NCI-H1048 (cell line): Measurements from ENCODE around the gene HRH2.
"Not testable (repeated sequence)": the region's sequence is repeated elsewhere in the genome, so short reads cannot be mapped to it uniquely, and the experiment has no call there.

ENCODE experiments used
- DNase-seq: peaks from one replicate; lab custom pipeline; 2025; lab: John Stamatoyannopoulos, UW

Gene HRH2

DNA sequence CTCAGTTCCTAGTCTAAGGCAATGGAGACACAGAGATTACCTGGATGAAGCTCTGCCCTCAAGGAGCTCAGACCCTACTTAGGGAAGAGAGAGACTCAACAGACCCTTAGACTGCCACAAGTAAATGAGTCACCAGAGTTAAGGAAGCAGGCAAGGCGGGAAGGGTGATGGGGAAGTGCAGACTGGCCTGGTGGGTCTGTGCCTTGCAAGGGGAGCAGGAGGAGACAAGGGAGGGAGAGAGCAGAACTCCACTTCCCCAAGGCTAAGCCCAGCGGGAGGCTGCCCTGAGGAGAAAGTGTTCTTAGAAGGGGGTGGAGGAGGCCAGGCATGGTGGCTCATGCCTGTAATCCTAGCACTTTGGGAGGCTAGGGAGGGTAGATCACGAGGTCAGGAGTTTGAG is 83.7 kb downstream of the HRH2 start:
- no peak for DNase-seq

- no peak for DNase-seq
Observed at GRCh38 chr5:175742290-175742994, 84.6 kb downstream of the HRH2 start.

DNA sequence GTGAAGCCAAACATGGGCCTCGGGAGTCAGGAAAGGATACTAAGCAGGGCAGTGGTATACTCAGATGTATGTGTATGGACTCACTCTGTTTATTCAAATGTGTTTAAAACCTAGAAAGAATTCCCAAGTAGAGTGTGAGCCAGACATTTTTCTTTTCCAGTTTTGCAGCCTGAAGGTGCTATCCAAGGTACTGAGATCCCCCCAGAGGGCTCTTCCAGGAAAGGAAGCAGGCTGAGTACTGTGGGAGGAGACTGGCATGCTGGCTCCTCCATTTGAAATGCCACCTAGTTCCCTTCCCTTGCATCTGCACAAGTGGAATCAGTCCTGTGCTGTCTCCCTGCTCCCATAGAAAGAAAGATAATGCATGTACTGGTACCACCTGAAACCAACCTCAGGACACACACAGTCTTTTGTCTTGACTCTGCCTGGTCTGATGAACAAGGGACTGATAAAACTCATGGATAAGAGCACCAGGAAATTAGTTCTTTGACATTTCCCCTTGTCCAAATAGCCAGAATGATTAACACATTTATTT is 85.9 kb downstream of the HRH2 start:
- DNase-seq, result no peak

GRCh38 chr5:175745210-175745609 is 87.3 kb downstream of the HRH2 start:
- DNase-seq, result no peak

DNA sequence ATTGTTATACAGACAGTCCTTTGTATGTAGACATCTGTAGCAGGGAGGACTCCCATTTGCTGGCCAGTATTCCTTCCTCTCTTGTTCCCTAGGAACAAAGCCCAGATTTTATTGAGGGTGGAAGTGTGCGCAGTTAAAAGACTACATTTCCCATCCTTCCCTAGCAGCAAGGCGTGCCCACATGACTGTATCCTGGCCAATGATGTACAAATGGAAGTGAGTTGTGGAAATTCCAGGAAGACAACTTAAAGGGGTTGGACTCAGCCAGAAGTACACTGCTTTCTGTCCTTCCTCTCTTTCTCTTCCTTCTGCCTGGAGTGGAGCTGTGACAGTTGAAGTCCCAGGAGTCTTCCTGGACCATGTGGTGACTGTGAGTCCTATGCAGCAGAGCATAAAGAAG is 89.0 kb downstream of the HRH2 start:
- DNase-seq, result no peak

DNA sequence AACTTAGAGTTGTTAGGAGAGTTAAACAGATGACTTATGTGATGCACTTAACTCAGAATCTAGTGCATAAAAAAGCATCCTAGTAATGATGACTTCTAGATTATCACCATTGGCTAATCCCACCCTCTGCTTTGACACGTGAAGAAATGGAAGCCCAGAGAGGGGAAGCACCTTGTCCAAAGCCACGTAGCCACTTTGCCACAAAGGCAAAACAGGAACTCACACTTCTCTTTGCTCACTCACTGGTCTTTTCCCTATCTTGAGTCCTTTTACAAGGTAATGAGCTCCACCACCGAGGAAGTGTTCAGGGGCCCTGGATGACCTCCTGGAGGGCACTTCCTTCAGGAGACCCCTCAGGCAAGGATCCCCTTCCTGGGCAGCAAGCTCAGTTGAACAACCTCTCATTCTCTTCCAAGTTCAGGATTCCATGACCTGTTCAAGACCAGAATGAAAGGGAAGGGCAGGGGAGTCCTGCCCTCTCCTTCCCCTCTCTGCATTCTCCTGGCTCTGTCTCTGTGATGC is 89.7 kb downstream of the HRH2 start:
- no peak for DNase-seq

DNA sequence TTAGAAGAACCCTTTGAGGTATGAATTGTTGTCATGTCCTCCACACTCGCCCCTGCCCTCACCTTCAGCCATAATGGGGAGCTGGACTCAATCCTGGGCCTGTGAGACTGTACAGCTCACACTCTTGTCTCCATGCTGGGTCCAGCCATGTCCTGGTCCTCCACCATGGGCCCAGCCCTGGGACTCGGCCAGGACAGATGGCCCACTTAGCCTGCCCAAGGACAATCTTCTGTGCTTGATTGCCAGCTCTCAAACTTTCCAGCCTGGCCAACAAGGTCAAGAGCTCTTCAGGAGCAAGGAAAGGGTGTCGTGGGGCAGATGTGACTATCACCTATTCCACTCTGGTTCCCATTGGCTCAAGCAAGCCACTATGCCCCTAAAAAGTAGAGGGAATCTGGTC is 90.8 kb downstream of the HRH2 start:
- DNase-seq, result no peak

DNA sequence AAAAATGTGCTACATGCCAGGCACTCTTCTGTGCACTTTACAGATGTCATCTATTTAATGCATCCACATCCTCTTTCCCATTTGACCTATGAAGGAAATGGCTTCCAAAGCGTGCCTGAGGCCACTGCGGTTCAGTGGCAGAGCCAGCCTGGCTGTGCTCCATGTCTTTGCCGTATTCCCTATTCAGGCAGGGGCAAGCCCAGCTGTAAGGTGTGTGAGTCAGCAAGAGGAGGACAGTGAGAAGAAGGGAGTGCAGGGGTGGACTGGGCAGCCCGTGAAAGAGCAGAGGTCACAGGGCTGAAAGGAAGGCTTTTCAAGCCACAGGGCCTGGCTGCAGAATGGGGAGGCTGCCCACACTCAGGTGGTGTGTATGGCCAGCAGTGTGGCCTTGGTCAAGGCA is 91.7 kb downstream of the HRH2 start:
- DNase-seq, result no peak

DNA sequence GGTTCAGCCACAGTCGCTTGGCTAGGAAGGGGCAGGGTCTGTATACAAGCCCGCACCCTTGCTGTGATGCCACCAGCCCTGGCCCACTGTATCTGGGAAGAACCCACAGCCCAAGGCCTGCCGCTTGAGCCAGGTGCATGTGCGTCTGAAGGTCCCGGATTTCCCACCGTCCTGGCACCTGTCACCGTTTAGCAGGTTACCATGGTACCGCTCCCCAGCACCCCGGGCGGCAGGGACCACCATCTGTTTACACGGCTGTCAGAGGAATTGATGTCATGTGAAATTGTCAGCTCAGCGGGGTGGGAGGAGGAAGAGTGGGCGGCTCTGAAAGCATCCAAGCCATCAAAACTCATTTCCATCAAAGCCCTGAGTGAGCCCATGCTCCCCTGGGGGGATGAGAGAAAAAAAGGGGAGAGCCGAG is 92.7 kb downstream of the HRH2 start:
- no peak for DNase-seq

DNA sequence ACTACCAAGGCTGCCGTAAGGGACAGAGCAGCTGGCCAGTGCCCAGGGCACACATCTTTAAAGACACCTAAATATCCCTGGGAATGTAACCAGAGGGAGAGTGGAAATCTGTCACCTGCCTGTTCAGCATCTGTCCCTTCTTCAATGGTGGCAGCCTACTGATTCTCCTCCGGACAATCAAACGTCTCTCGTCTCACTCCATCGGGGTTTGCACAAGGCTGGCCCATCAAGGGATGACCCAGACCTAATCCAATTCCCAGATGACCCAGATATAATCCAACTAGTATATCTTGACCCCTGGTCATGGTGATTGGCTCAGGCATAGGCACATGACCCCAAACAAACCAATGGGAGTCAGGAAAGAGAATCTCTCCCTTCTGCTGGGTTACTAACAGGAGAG is 93.5 kb downstream of the HRH2 start:
- no peak for DNase-seq

DNA sequence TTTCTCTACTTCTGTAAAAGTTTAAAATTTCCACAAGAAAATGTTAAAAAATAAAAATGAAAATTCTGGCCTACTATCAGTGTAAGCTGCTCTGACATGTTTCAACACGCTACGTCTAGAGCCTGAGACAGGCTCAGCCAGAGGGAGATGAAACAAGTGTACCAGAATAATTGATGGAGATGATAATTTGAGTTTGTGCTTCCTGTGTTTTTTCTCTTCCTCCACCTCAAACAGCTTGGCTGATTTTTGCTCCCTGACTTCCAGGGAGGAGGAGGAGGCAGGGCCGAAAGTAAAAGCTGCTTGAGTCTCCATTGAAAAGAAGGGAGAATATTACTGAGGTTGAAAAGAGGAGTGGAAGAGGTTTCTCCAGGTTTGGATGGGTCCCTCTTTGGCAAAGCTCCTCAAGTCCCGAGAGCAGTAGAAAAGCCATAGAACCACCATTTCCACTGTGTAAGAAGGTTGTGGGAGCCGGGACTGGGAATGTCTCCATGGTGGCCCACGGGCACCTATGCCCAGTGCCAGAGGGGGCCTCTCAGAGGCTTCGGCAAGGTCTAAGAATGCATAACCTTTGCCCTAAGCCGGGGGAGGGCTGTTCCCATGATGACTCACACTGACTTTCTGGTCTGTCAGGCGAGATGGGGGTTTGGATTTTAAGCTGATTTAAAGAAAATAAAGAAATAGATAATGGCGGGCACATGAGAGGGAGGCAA is 95.1 kb downstream of the HRH2 start:
- no peak for DNase-seq

DNA sequence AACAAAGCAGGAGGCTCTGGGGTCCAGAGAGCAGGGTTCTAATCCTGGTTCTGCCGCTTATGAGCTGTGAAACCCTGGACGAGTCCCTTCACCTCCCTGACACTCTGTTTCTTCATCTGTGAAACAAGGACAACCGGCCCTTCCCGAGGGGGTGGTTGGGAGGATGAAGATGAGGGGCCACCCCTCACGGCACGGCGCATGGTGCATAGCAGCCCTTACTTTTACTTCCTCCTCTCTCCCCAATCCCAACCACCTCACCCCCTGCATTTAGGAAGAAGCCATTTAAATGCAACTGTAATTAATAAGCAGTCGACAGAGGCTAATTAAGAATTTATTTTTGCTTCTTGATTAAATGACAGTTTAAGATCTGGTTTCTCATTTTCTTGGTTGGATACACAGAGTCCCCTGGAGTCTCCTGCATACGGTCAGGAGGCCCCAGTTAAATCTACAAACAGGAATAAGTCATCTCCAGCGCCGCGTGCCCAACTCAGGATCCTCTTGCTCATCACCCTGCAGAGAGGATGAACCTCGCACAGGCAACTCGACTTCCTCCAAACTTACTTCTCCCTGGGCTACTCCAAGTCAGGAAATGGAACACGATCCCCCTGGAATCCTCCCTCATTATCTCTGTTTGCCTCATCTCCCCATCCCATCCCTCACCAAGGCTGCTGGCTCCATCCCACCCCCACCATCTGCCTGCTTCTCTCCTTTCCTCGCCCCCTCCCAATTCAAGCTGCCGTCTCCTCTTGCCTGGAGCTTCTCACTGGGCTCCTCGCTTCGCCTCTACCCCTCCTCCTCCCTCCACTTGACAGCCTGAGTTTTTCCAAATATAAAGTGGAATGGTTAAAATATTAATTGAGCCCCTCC is 95.9 kb downstream of the HRH2 start:
- no peak for DNase-seq

DNA sequence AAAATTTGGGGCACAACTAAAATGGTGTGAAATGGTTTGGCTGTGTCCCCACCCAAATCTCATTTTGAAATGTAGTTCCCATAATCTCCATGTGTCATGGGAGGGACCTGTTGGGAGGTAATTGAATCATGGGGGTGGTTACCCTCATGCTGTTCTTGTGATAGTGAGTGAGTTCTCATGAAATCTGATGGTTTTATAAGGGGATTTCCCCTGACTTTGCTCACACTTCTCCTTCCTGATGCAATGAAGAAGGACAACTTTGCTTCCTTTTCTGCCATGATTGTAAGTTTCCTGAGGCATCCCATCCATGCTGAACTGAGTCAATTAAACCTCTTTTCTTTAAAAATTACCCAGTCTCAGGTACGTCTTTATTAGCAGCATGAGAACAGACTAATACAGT is 102.1 kb downstream of the HRH2 start:
- not testable (repeated sequence) for DNase-seq
